Measurements from ENCODE around the gene USP44.
"Not testable (repeated sequence)": the region's sequence is repeated elsewhere in the genome, so short reads cannot be mapped to it uniquely, and the experiment has no call there.

USP44 gene

DNA sequence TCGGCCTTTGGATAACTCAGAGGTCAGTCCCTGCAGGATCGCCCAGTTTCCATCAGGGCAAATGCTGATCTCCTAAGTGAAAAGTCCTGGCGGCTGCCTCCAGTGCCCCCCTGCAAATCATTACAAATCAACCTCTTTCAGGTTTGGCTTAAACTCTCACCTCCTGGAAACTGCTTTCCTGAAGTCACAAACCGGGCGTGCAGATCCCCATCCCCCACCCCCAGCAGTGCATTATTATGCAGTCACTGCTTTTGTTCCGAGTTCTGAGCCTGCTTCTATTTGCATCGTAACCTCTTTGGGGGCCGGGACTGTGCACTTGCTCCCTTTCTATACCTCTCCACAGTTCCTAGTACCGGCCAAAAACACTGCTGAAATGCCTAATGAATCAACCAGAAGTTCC lies at the start of gene USP44:
Gene USP44 (minus strand): TSS at position 172 of the 400 bp plus-strand sequence. CDS start 17,220 bp downstream, outside the sequence.
- no peak for DNase-seq (ENCODE audit: low read depth)

DNA sequence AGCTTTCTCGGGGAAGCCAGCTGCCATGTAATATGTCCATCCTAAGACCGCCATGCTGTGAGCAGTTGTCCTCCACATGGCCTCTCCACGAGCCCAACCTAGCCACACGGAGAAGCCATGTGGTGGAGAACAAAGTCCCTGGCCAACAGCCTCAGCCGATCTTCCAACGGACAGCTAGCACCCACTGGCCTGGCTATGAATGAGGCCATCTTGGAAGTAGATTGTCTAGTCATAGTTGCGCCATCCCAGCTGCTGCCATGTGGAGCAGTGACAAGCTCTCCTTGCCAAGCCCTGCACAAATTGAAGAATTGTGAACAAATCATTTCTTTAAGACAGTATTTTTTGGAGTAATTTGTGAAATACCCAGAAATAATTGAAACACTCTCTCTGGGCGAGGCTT lies 49.3 kb upstream of the USP44 start:
- DNase-seq (ENCODE audit: low read depth) = no peak

DNA sequence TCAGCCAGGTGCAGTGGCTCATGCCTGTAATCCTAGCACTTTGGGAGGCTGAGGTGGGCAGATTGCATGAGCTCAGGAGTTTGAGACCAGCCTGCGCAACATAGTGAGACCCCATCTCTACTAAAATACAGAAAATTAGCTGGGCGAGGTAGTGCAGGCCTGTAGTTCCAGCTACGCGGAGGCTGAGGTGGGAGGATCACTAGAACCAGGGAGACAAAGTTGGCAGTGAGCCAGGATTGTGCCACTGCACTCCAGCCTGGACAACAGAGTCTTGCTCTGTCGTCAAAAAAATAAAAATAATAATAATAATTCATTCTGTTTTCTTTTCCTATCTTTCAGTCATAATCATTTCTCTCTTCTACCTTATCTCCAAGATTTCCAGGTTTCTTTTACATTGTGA lies 48.6 kb upstream of the USP44 start:
- no peak for DNase-seq (ENCODE audit: low read depth)

DNA sequence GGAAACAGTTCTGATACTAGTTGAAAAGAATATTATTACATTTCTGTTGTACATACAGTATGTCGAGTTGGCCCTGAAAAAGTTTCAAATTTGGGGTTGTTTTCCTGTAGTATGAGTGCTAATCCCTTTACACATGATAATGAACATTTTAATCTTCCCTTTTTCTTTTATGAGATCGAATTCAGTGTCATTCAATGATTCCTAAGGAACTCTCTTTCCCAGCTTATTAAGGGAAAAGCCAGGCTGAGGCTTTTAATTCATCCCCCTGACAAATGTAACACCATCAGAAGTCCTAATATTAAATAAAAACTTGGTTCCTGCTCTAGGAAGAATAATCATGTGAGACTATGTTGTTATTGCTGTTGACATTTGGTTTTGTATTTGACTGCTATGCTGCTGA lies 42.9 kb upstream of the USP44 start:
- DNase-seq (ENCODE audit: low read depth) = no peak

DNA sequence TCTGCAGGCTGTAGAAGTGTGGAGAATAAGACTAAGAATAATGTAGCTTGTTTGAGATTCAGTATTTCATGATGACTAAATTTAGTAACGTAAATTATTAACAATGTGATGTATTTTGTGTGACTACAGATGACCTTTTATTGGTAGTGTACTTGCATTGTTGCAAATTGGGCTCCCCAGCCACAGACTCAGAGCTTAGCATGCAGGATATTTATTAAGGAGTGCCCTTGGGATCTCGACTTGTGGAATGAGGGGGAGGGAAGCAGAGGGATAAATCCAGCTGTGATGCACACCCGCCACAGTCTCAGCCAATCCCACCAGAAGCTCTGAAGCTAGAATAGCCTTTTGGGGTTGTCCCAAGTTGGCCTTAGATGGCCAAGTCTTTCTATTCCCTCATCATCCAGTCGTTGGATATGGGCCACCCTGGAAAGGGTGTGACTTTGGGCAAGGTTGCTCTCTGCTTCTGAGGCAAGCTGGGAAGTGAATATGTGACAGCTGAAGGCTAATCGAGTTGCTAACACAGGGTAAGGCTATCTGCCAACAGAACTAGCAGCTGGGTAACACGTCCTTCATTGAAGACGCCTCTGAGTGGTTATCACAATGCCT lies 42.1 kb upstream of the USP44 start:
- DNase-seq (ENCODE audit: low read depth) = no peak

DNA sequence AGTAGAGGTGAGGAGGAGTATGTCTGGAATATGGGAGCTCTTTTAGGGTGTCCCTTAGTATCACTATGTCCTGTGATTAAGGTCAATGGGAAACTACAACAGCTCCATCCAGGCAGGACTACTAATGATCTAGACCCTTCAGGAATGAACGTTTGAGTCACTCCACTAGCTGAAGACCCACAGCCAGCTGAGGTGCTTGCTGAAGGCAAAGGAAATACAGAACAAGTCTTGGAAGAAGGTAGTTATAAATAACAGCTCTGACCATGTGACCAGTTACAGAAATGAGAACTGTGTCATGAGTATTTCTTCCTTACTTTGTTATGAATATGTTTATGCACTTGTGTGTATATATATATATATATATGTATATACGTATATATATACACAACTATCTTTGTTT lies 40.5 kb upstream of the USP44 start:
- no peak for DNase-seq (ENCODE audit: low read depth)

DNA sequence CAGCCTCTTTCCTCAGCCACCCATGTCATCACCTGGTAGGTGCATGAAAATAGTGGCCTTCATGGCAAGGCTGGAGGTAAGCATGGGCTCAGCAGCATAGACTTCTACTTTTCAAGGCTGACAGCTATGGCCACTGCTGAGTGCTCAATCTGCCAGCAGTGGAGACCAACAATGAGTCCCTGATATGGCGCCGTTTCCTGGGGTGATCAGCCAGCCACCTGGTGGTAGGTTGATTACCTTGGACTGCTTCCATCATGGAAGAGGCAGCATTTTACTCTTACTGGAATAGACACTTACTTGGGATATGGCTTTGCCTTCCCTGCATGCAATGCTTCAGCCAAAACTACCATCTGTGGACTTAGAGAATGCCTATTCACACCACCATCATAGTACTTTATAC lies 39.5 kb upstream of the USP44 start:
- DNase-seq (ENCODE audit: low read depth) = no peak

DNA sequence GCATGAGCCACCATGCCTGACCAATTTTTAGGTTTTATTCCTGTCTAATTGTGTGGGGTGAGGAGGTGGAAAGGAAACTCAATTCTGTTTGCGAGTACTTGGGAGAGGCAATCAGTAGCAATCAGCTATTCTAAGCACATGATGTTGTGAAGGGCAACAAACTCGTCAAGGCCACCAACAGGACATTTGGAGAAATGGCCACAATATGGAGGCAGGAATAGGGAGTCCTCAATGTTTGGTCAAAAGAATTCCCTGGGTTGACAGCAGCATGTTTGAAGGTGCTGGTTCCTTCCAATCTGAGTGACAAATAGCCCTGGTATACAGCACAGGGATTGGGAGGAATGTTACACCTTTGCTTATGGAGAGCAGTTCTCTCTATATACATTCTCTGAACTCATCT lies 32.7 kb upstream of the USP44 start:
- no peak for DNase-seq (ENCODE audit: low read depth)

DNA sequence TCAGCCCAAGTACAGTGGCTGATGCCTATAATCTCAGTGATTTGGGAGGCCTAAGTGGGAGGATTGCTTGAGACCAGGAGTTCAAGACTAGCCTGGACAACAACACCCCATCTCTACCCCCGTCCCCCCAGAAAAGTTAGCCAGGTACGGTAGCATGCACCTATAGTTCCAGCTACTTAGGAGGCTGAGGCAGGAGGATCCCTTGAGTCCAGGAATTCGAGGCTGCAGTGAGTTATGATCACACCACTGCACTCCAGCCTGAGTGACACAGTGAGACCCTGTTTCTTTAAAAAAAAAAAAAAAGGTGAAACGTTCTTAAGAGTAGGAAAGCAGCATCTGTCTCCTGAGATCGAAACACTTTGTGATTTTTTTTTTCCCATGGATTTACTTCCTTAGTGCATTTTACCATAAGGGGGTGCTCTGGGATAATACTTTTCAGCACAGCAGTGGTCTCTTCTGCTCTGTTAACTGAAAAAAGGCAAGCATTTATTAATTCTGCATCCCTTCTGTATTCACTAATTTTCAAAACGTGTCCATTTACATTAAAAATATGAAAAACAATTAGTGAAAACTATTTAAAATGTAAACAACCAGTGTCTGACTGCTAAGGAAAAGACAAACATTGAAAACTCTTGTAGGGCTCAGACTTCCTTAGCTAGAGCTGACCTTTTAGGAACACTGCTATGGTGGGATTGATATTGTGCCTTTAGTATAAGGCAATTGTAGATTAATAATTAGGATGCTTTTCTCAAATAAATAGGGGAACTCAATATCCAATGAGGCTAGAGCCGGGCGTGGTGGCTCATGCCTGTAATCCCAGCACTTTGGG lies 31.2 kb upstream of the USP44 start:
- DNase-seq (ENCODE audit: low read depth) = no peak

DNA sequence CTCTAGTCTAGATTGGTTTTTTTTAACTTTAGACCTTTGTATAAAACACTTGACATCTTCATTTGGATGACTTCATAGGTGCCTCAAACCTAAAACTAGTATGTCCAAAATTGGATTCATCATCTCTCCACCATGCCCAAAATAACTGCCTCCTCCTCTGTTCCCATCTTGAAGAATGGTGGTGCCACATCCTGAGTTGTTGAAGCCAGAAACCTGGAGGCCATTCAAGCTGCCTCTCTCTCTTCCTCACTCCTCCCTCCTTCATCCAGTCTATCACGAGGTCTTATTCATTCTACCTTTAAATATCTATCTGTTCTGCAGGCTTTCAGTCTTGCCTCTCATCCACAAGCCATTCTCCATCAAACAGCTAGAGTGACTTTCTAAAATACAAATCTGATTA lies 26.5 kb upstream of the USP44 start:
- DNase-seq (ENCODE audit: low read depth) = no peak

DNA sequence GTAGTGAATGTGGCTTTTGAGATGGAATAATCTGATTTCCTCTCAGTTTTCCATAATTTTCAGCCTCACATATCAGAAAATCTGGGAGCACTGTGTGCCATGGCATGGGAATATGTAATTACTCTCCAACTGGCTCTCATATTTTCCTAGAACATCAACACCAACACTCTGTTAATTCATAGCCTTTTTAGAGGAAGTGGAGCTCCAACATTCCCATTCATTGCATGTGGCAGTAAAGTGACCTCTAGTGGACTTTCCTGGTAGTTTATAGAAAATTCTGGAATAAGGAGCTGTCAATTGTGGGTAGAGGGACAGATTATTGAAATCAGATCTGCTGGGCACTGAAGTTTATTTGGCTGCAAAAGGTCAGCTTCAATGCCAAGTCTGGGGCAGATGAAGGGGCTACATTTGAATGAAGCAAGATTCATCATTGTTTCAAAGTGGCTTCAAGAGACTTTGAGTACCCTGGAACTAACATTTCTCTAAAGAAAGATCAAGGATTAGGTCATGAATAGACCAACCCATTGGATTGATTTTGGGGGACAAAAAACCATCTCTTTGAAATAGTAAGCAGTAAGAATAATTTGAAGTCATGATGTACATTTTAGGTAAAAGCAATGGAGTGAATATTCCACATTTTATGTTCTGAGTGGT lies 23.6 kb upstream of the USP44 start:
- no peak for DNase-seq (ENCODE audit: low read depth)

DNA sequence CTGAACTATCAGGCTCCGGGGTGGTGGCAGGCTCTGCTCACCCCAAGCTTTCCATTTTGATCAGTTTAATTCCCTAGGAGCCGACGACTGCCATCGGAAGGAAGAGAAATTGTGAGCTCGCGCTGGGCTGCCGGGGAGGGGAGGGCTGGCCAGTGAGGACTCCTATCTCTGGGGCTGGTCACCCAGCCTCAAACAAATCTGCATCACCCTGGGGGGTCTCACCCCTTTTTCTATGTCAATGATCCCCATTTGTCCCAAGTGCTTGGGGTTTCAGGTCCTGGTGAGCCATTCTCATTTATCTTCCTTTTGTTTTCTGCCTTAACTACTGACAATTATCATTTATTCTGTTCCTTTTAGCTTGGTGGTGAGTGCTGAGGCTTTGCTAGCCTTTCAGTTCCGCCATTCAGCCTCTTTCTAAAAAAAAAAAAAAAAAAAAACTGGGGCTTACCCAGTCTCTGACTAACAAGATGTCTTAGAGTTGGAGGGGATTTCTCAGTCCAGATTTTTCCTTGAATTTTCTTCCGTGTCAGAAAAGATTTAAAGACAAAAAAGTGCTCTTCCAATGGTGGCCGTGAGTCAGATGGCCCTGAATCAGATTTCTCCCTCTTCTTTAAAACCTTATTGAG lies 22.8 kb upstream of the USP44 start:
- DNase-seq (ENCODE audit: low read depth) = no peak

DNA sequence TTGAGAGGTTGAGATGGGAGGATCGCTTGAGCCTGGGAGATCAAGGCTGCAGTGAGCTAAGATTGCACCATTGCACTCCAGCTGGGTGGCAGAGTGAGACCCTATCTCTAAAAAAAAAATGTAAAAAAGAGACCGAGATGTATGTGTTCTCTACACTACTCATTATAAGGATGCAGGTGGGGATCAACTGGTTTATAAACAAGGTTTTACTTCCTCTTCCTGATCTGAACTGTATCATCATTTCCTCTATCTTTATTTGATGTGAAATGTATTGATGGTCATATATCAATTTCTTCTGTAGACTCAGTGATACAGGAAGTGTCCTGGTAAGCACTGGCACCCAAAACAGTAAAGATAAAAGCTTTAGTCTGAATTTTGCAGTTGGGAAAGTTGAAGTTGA lies 20.1 kb upstream of the USP44 start:
- no peak for DNase-seq (ENCODE audit: low read depth)

DNA sequence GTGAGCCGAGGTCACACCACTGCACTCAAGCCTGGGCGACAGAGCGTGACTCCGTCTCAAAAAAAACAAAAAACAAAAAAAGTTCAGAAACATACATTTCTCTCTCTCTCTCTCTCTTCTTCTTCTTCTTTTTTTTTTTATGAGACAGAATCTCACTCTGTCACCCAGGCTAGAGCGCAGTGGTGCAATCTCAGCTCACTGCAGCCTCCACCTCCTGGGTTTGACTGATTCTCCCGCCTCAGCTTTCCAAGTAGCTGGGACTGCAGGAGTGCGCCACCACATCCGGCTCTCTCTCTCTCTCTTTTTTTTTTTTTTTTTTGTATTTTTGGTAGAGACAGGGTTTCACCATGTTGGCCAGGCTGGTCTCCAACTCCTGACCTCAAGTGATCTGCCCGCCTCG lies 16.8 kb upstream of the USP44 start:
- DNase-seq (ENCODE audit: low read depth) = not testable (repeated sequence)

DNA sequence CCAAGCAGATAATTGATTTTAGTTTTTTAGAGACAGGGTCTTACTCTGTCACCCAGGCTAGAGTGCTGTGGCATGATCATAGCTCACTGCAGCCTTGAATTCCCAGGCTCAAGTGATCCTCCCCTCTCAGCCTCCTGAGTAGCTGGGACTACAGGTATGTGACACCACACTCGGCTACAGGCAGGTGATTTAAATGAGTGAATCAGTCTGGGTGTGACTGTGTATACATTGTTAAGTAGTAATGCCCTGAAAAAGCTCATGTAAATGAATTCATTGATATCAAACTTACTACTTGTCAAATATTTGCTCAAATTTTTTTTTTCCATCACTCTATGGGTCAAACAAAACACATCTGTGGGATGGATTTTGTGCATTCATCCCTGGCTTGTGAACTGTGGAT lies 6.3 kb upstream of the USP44 start:
- DNase-seq (ENCODE audit: low read depth) = no peak

DNA sequence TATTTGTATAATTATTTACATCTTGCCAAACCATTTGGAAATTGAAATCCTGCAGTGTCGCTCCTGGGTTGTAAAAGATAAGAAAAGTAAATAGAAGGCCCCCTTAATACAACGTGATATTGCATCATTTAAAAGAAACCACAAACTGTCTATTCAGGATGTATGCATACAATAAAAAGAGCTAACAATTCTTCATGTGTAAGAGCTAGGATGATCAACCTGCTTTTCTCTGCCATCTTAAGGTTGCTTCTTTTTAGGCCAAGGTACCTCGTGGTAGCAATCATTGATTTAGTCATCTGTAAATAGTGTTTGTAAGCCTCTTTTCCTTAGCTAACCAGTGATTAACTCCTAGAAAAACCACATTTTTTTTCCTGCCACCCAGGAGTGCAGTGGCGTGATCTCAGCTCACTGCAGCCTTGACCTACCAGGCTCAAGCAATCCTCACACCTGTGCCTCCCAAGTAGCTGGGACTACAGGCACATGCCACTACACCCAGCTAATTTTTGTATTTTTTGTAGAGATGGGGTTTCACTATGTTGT lies 3.3 kb upstream of the USP44 start:
- no peak for DNase-seq (ENCODE audit: low read depth)

DNA sequence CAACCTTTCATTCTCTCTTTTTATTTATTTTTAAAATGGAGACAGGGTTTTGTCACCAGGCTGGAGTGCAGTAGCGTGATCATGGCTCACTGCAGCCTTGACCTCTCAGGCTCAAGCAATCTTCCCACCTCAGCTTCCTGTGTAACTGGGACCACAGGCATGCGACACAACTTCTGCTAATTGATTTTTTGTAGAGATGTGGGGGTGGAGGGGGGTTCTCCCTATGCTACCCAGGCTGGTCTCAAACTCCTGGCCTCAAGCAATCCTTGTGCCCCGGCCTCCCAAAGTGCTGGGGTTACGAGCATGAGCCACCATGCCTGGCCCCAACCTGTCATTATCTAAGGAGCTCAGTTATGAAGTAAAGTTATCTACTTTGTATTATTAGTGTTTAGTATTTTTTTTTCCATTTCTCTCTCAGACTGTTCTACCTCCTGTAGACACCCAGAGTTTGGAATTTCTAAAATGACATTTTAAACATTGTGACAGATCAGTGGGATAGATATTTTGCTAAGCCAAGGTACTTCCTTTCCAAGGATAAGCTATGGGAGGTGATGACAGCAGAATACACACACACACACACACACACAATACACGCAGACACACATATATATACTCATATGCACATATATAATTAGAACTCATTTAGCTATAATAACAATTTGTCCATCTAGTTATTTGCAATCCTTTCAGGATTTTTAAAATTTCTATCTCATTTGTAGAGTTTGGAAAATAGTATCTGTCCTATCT lies 2.1 kb upstream of the USP44 start:
- no peak for DNase-seq (ENCODE audit: low read depth)

DNA sequence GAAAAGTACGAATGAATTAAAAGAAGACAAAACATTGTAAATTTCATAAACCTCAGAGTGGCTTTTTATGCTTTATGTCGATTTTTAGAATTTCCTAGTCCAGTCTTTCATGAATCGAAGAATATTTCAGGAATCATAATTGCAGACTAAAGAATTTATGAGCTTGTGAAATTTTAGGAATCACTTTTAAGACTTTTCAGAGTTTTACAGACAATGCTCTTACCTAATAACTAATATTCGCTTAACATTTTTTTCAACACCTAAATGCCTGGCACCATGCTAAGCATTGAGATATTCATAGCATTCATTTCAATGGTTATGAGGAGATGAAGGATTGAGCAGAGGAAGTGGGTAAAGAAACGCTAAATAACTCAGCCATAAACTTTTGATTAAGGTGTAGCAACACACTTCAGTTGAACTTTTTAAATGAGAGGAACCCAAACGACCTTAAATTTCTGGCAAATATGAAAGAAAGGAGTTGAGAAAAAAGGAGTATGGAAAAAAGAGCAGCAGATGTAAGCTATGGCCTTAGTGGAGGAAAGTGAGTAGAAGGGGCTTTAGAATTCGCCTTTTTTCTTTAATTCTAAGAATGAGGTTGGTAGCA lies 739 bp upstream of the USP44 start:
- DNase-seq (ENCODE audit: low read depth) = no peak

DNA sequence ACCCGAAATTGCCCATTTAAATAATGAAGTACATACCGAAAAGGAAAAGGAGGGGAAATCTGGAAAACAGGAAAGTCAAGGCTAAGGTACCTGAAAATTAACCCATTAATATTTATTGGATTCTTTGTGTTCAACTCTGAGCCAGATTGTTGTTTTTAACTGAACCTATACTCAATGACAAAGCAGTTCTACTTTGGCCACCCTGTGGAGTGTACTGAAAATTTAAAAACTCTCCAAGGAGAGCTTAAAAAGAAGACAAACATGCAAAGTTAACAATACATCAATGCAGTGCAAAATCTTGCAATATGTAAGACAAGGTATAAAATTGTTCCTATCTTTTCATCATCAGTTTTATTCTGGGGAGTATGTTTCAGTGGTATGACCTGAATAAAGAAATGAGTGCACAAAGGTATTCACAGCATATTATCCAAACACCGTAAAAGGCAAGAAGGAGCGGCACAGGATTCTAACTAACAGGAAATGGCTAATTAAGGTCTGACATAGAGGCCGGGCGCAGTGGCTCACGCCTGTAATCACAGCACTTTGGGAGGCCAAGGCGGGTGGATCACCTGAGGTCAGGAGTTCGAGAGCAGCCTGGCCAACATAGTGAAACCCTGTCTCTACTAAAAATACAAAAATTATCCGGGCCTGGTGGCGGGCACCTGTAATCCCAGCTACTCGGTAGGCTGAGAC lies 1.7 kb downstream of the USP44 start:
- DNase-seq (ENCODE audit: low read depth) = no peak

DNA sequence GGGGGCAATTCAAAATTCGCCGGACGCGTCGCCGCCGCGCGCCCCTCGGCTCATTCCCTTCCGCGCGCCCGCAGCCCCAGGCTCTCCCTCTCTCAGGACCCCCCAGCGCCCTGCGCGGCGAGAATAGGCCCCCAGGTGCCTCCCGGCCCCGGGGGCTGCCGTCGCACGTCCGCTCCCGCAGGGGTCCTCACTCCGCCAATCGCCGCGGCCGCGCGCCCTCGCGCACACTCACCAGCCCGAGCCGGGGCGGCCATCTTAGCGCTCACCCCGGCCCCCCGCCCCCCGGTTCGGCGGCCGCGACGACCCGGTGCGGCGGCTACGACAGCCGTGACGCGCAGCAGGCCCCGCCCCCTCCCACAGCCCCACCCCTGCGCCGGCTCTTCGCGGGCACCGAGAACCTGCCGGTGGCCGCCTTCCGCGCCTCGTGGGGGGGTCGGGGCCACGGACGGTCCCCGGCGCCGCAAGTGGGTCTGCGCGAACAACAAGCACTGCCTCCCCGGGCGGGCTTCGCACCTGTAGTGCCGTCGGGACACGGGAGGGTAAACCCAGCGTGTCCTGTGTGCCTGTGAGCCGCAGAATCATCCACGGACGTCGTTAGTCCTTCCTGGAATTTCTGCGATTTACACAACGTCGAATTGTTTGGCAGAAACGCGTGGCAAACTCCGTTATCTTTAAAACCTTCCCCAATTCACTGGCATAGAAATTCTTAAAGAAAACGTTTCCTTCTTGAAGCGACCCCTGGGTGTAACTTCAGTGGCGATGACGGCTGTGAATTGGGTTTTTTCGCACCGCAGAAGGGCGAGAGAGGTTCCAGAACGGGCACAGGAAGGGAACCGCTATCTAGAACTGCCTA lies 2.5 kb downstream of the USP44 start:
- DNase-seq (ENCODE audit: low read depth) = peak; percentile 59

Data from stimulated activated CD8-positive, alpha-beta memory T cell treated with anti-CD3 and anti-CD28 coated beads, Interleukin-12 subunit alpha, Interleukin-12 subunit beta, amount 100 ng/mL, for 4 hours (primary cell).